CMK (cell line): ENCODE data around the gene UBE2G1.
"Not testable (repeated sequence)": the region's sequence is repeated elsewhere in the genome, so short reads cannot be mapped to it uniquely, and the experiment has no call there.

ENCODE experiments used
- DNase-seq: peaks from one replicate; pipeline ENCODE4 v3.0.0-alpha.2; 2010; ENCODE audit warnings: low read depth

Gene UBE2G1

GRCh38 chr17:4301066-4301465 is 65.4 kb downstream of the UBE2G1 start:
- DNase-seq, result no peak

GRCh38 chr17:4297351-4297750 is 69.1 kb downstream of the UBE2G1 start:
- DNase-seq, result no peak

GRCh38 chr17:4295686-4296085 is 70.8 kb downstream of the UBE2G1 start:
- DNase-seq, result no peak

- no peak for DNase-seq
Measured at GRCh38 chr17:4293572-4293971, 72.9 kb downstream of the UBE2G1 start.

GRCh38 chr17:4287710-4288109 is 78.8 kb downstream of the UBE2G1 start:
- DNase-seq, result no peak

GRCh38 chr17:4276514-4276913 is 90.0 kb downstream of the UBE2G1 start:
- DNase-seq, result no peak

- DNase-seq, result no peak
Measured at GRCh38 chr17:4272972-4273368, 93.5 kb downstream of the UBE2G1 start.

GRCh38 chr17:4272213-4272971 is 94.1 kb downstream of the UBE2G1 start:
- DNase-seq, result no peak

- DNase-seq, result no peak
Measured at GRCh38 chr17:4270736-4271135, 95.7 kb downstream of the UBE2G1 start.

GRCh38 chr17:4269915-4270314 is 96.6 kb downstream of the UBE2G1 start:
- no peak for DNase-seq

- DNase-seq, result no peak
Measured at GRCh38 chr17:4267402-4267801, 99.1 kb downstream of the UBE2G1 start.

- DNase-seq, result no peak
Measured at GRCh38 chr17:4266550-4266949, 99.9 kb downstream of the UBE2G1 start.

- DNase-seq, result peak; percentile 71
Measured at GRCh38 chr17:4263282-4264215, 102.9 kb downstream of the UBE2G1 start, which contains the start of gene ANKFY1. Gene ANKFY1, minus strand, starts transcription at chr17:4263979. Its CDS starts 38 bp downstream, at chr17:4263941.

- DNase-seq, result no peak
Measured at GRCh38 chr17:4262703-4263102, 103.8 kb downstream of the UBE2G1 start.

GRCh38 chr17:4261452-4261851 is 105.0 kb downstream of the UBE2G1 start:
- no peak for DNase-seq

- DNase-seq, result no peak
Measured at GRCh38 chr17:4258867-4259266, 107.6 kb downstream of the UBE2G1 start.

GRCh38 chr17:4256952-4257351 is 109.5 kb downstream of the UBE2G1 start:
- DNase-seq, result no peak

GRCh38 chr17:4255271-4255670 is 111.2 kb downstream of the UBE2G1 start:
- not testable (repeated sequence) for DNase-seq

- DNase-seq, result no peak
Measured at GRCh38 chr17:4250887-4251286, 115.6 kb downstream of the UBE2G1 start.

GRCh38 chr17:4249452-4250029 is 116.9 kb downstream of the UBE2G1 start:
- DNase-seq, result peak; percentile 17

- DNase-seq, result no peak
Measured at GRCh38 chr17:4248504-4249277, 117.8 kb downstream of the UBE2G1 start.

- DNase-seq, result no peak
Measured at GRCh38 chr17:4247971-4248388, 118.5 kb downstream of the UBE2G1 start.
